GM15510 (cell line): ENCODE measurements around the gene CDKN1A.

Experiments
- POLR2A ChIP-seq: IDR thresholded peaks from 3 replicates; pipeline ENCODE4 v1.6.1; 2011; ENCODE audit warnings: borderline replicate concordance; ENCODE audit not compliant: insufficient read length; ENCODE audit errors: extremely low read depth

Gene CDKN1A

DNA sequence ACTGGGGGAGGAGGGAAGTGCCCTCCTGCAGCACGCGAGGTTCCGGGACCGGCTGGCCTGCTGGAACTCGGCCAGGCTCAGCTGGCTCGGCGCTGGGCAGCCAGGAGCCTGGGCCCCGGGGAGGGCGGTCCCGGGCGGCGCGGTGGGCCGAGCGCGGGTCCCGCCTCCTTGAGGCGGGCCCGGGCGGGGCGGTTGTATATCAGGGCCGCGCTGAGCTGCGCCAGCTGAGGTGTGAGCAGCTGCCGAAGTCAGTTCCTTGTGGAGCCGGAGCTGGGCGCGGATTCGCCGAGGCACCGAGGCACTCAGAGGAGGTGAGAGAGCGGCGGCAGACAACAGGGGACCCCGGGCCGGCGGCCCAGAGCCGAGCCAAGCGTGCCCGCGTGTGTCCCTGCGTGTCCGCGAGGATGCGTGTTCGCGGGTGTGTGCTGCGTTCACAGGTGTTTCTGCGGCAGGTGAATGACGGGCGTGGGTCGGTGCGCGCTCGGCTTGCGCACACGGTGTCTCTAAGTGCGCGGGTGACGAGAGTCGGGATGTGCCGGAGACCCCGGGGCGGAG is at the start of gene CDKN1A:
TSS of gene CDKN1A (plus strand) at position 227 of the 555 bp plus-strand sequence. CDS start 5,388 bp downstream, outside the sequence.
- TF ChIP-seq POLR2A, result peak; percentile 100

GRCh38 chr6:36629784-36630183 is 48.7 kb upstream of the CDKN1A start:
- TF ChIP-seq POLR2A, result no peak

GRCh38 chr6:36631326-36632011 is 47.0 kb upstream of the CDKN1A start:
- no peak for TF ChIP-seq POLR2A

- no peak for TF ChIP-seq POLR2A
Observed at GRCh38 chr6:36633370-36633769, 45.1 kb upstream of the CDKN1A start.

- no peak for TF ChIP-seq POLR2A
Observed at GRCh38 chr6:36633915-36634314, 44.6 kb upstream of the CDKN1A start.

DNA sequence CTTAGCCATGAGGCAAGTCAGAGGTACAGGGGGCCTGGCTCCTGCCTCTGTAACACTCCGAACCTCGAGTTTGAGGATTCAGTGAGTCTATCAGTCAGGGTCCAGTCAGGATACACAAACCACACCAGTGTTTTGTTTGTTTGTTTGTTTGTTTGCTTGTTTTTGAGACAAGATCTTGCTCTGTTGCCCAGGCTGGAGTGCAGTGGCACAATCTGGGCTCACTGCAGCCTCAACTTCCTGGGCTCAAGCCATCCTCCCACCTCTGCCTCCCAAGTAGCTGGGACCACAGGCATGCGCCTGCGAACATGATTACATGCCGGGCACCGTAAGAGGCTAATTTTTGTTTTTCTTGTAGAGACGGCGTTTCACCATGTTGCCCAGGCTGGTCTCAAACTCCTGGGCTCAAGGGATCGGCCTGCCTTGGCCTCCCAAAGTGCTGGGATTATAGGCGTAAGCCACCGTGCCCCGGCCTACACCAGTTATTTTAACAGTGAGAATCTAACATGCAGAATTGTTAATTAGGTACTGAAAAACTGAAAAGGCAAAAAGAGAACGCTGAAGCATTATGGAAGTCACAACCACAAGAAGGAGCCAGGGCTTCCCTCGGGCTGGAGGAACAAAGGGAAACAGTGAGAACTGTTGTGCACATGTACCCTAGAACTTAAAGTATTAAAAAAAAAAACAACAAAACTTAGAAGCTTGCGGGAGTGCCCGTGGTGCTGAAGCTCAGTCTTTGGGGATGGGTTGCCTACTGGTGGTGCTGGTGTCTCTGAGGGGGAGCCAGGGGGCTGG is 44.0 kb upstream of the CDKN1A start:
- no peak for TF ChIP-seq POLR2A

GRCh38 chr6:36636283-36636682 is 42.2 kb upstream of the CDKN1A start:
- TF ChIP-seq POLR2A, result no peak

DNA sequence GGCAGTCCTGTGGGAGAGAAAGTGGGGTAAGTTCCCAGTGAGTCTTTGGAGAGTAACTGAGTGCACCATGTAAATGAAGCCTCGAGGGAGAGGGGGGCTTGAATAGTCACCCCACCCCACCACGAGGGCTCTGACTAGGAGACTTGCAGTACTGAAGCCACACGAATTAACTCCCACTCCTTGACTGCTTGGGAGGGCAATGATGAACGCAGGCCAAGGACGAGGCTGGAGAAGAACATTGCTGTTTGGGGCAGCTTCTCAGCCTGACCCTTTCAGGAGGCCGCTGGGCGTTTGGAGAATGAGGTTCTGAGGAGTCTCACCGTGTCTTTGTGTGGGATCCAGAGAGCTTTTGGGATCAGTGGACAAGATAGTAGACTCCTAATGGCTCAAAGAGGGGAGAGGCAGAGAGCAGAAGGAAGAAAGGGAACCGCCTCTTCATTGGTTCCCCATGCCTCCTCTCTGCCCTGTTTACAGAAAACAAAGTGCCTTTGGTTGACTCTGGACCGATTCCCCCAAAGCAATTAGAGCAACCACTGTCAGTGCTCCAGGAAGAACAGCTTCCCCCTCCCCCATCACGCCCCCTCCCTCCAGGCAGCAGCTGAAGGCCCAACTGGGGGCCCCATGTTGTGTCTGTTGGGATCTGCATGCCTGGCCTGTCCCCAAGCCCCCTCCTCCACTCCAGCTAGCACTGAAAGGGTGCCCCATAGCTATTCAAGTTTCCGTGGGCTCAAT is 41.7 kb upstream of the CDKN1A start:
- no peak for TF ChIP-seq POLR2A

- TF ChIP-seq POLR2A, result no peak
Observed at GRCh38 chr6:36638579-36638978, 39.9 kb upstream of the CDKN1A start.

GRCh38 chr6:36639171-36639808 is 39.2 kb upstream of the CDKN1A start:
- no peak for TF ChIP-seq POLR2A

DNA sequence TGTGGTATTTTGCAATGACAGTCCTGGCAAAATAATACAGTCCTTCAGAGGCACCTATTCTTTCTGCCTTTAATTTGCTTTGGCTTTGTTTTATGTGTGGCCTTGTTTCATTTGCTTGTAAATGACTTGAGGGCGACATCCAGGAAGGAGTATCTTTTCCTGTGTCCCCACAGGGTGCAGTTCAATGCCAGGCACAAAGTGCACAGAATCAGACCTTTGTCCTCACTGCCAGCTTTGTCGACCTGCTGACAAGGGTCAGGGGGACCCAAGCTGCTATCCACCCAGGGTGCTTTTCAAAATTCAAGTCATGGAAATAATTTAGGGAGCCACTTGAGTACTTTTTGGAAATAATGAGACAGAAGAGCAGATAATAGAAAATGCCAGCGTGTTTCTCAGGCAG is 37.0 kb upstream of the CDKN1A start:
- no peak for TF ChIP-seq POLR2A

DNA sequence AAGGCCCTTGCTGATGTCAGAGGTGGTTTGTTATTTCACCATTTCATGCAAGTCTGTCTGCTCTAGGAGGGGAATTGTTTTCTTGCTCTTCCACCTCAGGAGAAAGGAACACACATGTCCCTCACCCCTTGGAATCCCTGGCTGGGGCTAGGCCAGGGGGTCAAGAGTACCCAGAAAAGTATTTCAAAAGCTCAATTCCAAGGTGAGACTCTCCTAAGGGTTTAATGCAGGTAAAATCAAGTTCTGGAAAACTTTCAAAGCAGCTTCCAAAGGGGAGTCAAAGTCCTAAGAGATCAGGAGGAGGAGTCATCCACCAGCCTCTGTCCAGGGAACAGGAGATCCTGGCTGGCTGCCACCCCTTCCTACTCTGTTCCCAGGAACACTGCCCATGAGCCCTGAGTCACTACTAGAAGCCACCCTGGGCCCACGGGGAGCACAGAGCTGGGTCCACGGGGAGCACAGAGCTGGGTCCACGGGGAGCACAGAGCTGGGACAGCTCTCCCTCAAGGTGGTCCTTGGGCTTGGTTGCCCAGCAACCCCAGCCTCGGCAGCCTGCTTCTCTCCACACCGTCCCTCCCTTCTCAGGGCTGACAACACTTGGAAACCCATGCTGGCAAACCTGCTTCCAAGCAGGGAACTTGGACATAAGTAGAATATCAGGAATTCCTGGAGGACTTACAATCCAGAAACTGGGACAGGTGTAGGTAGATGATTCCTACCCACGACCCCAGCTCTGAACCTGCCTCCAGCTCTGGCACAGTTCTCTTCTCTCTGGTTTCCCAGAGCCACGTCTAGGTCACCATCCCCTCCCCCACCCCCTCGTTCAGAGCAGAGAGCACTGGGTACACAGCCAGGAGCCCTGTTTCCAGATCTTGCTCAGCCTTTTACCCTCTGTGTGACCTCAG is 35.3 kb upstream of the CDKN1A start:
- TF ChIP-seq POLR2A, result no peak

DNA sequence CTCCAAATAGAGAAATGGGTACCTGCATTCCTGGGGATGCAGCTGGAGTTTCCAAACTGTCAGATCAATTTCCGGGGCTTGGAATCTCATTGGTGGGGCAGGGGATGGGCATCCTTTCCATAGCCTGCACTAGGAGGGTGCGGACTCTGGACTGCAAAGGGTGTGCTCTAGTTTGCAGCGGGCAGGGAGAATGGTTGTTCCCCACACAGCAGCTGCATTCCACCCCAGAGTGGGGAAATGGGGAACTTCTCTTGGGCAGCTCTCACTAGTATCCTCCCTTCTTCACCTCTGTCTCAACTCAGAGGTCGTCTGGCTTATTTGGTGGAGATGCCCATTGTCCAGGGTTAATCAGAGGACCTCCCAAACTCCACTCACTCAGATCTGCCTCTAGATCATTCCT is 34.5 kb upstream of the CDKN1A start:
- TF ChIP-seq POLR2A, result no peak

DNA sequence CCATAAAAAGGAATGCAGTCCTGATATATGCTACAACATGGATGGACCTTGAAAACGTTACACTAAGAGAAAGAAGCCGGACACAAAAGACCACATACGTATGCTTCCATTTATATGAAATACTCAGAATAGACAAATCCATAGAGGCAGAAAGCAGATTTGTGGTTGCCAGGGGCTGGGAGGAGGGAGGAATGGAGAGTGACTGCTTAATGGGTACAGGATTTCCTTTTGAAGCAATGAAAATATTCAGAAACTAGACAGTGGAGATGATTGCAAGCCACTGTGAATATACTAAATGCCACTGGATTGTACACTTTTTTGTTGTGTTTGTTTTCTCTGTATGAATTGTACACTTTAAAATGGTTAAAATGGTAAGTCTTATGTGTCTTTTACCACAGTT is 29.4 kb upstream of the CDKN1A start:
- no peak for TF ChIP-seq POLR2A
